ENCODE measurements around the gene ITGAD. TPM values are rescaled to one million over a fixed set of nuclear protein-coding genes. Genes with fewer than 3 reads are reported as not detected.

The ITGAD gene
- total and polyA plus RNA-seq, 2 experiments from 2014 or later, result not detected

DNA sequence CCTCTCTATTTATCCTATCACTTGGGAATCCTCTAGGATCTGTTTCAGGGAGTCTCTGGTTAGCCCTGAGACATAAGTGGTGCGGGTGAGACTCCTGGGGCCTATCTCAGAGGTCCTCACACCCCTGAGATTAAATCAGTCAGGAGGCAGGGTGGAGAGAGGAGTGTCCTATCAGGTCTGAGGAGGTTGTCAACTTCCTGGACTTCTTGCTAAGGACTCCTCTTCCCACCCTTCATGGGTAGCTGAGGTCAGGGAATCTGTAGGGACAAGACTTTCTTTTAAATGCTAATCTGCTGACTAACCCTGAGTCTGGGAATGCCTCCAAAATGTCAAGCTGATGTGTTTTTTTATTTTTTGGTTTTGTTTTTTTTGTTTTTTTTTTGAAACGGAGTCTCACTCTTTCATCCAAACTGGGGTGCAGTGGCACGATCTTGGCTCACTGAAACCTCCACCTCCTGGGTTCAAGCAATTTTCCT is 59.5 kb downstream of the ITGAD start (continued):
- TF ChIP-seq, protein P1, sequence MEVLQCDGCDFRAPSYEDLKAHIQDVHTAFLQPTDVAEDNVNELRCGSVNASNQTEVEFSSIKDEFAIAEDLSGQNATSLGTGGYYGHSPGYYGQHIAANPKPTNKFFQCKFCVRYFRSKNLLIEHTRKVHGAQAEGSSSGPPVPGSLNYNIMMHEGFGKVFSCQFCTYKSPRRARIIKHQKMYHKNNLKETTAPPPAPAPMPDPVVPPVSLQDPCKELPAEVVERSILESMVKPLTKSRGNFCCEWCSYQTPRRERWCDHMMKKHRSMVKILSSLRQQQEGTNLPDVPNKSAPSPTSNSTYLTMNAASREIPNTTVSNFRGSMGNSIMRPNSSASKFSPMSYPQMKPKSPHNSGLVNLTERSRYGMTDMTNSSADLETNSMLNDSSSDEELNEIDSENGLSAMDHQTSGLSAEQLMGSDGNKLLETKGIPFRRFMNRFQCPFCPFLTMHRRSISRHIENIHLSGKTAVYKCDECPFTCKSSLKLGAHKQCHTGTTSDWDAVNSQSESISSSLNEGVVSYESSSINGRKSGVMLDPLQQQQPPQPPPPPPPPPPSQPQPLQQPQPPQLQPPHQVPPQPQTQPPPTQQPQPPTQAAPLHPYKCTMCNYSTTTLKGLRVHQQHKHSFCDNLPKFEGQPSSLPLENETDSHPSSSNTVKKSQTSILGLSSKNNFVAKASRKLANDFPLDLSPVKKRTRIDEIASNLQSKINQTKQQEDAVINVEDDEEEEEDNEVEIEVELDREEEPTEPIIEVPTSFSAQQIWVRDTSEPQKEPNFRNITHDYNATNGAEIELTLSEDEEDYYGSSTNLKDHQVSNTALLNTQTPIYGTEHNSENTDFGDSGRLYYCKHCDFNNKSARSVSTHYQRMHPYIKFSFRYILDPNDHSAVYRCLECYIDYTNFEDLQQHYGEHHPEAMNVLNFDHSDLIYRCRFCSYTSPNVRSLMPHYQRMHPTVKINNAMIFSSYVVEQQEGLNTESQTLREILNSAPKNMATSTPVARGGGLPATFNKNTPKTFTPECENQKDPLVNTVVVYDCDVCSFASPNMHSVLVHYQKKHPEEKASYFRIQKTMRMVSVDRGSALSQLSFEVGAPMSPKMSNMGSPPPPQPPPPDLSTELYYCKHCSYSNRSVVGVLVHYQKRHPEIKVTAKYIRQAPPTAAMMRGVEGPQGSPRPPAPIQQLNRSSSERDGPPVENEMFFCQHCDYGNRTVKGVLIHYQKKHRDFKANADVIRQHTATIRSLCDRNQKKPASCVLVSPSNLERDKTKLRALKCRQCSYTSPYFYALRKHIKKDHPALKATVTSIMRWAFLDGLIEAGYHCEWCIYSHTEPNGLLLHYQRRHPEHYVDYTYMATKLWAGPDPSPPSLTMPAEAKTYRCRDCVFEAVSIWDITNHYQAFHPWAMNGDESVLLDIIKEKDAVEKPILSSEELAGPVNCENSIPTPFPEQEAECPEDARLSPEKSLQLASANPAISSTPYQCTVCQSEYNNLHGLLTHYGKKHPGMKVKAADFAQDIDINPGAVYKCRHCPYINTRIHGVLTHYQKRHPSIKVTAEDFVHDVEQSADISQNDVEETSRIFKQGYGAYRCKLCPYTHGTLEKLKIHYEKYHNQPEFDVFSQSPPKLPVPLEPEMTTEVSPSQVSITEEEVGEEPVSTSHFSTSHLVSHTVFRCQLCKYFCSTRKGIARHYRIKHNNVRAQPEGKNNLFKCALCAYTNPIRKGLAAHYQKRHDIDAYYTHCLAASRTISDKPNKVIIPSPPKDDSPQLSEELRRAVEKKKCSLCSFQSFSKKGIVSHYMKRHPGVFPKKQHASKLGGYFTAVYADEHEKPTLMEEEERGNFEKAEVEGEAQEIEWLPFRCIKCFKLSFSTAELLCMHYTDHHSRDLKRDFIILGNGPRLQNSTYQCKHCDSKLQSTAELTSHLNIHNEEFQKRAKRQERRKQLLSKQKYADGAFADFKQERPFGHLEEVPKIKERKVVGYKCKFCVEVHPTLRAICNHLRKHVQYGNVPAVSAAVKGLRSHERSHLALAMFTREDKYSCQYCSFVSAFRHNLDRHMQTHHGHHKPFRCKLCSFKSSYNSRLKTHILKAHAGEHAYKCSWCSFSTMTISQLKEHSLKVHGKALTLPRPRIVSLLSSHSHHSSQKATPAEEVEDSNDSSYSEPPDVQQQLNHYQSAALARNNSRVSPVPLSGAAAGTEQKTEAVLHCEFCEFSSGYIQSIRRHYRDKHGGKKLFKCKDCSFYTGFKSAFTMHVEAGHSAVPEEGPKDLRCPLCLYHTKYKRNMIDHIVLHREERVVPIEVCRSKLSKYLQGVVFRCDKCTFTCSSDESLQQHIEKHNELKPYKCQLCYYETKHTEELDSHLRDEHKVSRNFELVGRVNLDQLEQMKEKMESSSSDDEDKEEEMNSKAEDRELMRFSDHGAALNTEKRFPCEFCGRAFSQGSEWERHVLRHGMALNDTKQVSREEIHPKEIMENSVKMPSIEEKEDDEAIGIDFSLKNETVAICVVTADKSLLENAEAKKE (CRISPR knock-in tag; IDR thresholded peaks at IDR 0.05), result no peak
- TF ChIP-seq, protein P2, sequence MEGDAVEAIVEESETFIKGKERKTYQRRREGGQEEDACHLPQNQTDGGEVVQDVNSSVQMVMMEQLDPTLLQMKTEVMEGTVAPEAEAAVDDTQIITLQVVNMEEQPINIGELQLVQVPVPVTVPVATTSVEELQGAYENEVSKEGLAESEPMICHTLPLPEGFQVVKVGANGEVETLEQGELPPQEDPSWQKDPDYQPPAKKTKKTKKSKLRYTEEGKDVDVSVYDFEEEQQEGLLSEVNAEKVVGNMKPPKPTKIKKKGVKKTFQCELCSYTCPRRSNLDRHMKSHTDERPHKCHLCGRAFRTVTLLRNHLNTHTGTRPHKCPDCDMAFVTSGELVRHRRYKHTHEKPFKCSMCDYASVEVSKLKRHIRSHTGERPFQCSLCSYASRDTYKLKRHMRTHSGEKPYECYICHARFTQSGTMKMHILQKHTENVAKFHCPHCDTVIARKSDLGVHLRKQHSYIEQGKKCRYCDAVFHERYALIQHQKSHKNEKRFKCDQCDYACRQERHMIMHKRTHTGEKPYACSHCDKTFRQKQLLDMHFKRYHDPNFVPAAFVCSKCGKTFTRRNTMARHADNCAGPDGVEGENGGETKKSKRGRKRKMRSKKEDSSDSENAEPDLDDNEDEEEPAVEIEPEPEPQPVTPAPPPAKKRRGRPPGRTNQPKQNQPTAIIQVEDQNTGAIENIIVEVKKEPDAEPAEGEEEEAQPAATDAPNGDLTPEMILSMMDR (conservative IDR thresholded peaks at IDR 0.05; ENCODE audit: low read depth in 2 of 2), result no peak
- TF ChIP-seq ZNF114 (CRISPR knock-in tag; IDR thresholded peaks at IDR 0.05) (no peak), EZH2 (IDR thresholded peaks at IDR 0.05; ENCODE audit: low read depth, unreplicated experiment) (no peak), POLR2AphosphoS5 (IDR thresholded peaks at IDR 0.05; ENCODE audit: low read depth) (no peak), STAT1 (IDR thresholded peaks at IDR 0.05; ENCODE audit: unreplicated experiment) (no peak), CREB1 (CRISPR knock-in tag; IDR thresholded peaks at IDR 0.05; ENCODE audit: low read depth) (no peak), JUNB (IDR thresholded peaks at IDR 0.05; ENCODE audit: unreplicated experiment) (no peak), ZNF331 (CRISPR knock-in tag; IDR thresholded peaks at IDR 0.05; ENCODE audit: low read depth) (no peak)
- TF ChIP-seq, protein P3, sequence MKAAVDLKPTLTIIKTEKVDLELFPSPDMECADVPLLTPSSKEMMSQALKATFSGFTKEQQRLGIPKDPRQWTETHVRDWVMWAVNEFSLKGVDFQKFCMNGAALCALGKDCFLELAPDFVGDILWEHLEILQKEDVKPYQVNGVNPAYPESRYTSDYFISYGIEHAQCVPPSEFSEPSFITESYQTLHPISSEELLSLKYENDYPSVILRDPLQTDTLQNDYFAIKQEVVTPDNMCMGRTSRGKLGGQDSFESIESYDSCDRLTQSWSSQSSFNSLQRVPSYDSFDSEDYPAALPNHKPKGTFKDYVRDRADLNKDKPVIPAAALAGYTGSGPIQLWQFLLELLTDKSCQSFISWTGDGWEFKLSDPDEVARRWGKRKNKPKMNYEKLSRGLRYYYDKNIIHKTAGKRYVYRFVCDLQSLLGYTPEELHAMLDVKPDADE (IDR thresholded peaks at IDR 0.05), result no peak

Data from GM23338 (cell line).